ENCODE data around the gene PIGV.

PIGV gene

DNA sequence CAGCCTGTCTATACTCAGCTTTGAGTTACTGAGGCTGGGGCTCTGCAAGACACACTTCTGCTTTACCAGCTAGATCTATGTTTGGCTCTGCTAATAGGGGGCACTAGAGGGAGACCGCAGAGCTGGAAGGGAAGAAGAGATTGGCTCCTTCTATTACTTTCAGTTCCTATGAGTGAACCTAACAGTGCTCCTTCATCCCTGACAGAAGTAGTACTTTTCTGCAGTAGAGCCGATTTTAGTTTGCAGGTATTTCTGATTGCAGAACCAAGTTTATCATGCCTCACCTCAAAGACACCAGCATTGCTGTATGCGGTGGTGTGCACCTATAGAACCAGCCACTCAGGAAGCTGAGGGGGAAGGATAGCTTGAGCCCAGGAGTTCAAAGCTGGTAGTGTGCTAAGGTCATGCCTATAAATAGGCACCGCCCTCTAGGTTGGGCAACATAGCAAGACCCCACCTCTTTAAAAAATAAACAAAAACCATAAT lies 33.1 kb downstream of the PIGV start:
- Histone ChIP-seq H3K4me1 (ENCODE audit: control insufficient read depth, insufficient read depth, low read length) (no peaks in the 10 kb centered on the region), H3K36me3 (ENCODE audit: control insufficient read depth in 2 of 2, insufficient read depth in 1 of 2, low read length in 2 of 2) (no peaks in the 10 kb centered on the region), H3K27ac (ENCODE audit: extremely low read depth, low read depth, low read length) (no peak overlapping the region), H3K9me3 (ENCODE audit: control insufficient read depth, insufficient read depth, low read depth, low read length) (no peaks in the 10 kb centered on the region), H3K4me3 (ENCODE audit: low read depth, low read length) (no peak overlapping the region)
- ChIA-PET CTCF (interaction anchor here (0.6 to 1.8 kb wide), 4 partner anchors 10 to 57 kb away, joined by 3 to 14 read pairs (median 4); no protein-coding TSS in a partner anchor), POLR2A (no interaction called here)
- TF ChIP-seq KLF1 (tag by site-specific recombination; IDR thresholded peaks at IDR 0.05), result peak; percentile 93
- no peak for TF ChIP-seq ZNF560 (tag by site-specific recombination; IDR thresholded peaks at IDR 0.05; ENCODE audit: borderline replicate concordance)

DNA sequence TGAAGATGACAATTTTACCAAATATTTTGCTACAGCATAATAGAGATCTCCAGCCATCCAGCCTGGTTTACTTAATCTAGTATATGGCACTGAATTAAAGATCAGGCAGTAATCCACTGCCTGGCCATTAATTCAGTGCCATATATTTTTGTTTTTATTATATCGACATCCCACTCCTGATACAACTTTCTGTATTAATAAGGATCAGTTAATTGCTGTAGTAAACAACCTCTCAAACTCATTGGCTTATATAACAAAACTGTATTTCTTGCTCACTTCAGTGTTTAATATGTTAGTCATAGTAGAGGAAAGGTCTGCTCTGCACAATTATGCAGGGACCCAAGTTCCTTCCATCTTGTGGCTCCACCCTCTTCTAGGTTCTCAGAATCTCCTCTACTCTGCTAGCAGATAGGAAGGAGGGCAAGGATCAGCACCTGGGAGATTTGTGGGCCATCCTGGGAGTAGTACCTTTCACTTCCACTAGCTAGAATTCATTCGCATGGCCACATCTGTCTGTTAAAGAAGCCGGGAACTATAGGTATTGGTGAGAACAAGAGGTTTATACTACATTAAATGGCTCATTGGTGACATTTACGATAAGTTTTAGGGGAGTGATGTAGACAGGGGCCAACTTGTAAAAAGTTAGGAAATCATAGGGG lies 35.1 kb downstream of the PIGV start:
- ChIA-PET POLR2A (interaction anchor here (0.7 kb wide), 1 partner anchor 1424 kb away, joined by 5 read pairs; no protein-coding TSS in a partner anchor), CTCF (interaction anchor here (1.1 kb wide), 1 partner anchor 13 kb away, joined by 7 read pairs; no protein-coding TSS in a partner anchor)
- H3K9me3 ChIP-seq (ENCODE audit: control insufficient read depth, insufficient read depth, low read depth, low read length), result no peaks in the 10 kb centered on the region
- H3K36me3 ChIP-seq (ENCODE audit: control insufficient read depth in 2 of 2, insufficient read depth in 1 of 2, low read length in 2 of 2), result no peaks in the 10 kb centered on the region
- no peaks in the 10 kb centered on the region for H3K4me1 ChIP-seq (ENCODE audit: control insufficient read depth, insufficient read depth, low read length)
- no peak overlapping the region for H3K4me3 ChIP-seq (ENCODE audit: low read depth, low read length)
- peak; percentile 84 for TF ChIP-seq ZNF707 (tag by site-specific recombination; IDR thresholded peaks at IDR 0.05)
- no peak for TF ChIP-seq FEZF1 (tag by site-specific recombination; IDR thresholded peaks at IDR 0.05)
- TF ChIP-seq MEIS1 (CRISPR knock-in tag; IDR thresholded peaks at IDR 0.05; ENCODE audit: borderline replicate concordance), result no peak
- no peak overlapping the region for H3K27ac ChIP-seq (ENCODE audit: extremely low read depth, low read depth, low read length)

GRCh38 chr1:26824731-26825130 lies 37.0 kb downstream of the PIGV start:
- CTCF ChIA-PET, result no interaction called here
- Histone ChIP-seq H3K27ac (ENCODE audit: extremely low read depth, low read depth, low read length) (no peak overlapping the region), H3K36me3 (ENCODE audit: control insufficient read depth in 2 of 2, insufficient read depth in 1 of 2, low read length in 2 of 2) (peaks cover 0 to 12% of the 10 kb centered on the region in 2 experiments; a peak in 1 of 3 replicates), H3K4me1 (ENCODE audit: control insufficient read depth, insufficient read depth, low read length) (no peaks in the 10 kb centered on the region), H3K4me3 (ENCODE audit: low read depth, low read length) (no peak overlapping the region), H3K9me3 (ENCODE audit: control insufficient read depth, insufficient read depth, low read depth, low read length) (no peaks in the 10 kb centered on the region)
- POLR2A ChIA-PET, result interaction anchor here (1.0 to 1.1 kb wide), 2 partner anchors 40 to 66 kb away, joined by 3 to 5 read pairs; partner anchors contain the start of gene GPN2
- no peak for TF ChIP-seq YY1 (tag by site-specific recombination; IDR thresholded peaks at IDR 0.05)
- TF ChIP-seq ZNF169 (tag by site-specific recombination; IDR thresholded peaks at IDR 0.05), result no peak
- TF ChIP-seq, protein P1, sequence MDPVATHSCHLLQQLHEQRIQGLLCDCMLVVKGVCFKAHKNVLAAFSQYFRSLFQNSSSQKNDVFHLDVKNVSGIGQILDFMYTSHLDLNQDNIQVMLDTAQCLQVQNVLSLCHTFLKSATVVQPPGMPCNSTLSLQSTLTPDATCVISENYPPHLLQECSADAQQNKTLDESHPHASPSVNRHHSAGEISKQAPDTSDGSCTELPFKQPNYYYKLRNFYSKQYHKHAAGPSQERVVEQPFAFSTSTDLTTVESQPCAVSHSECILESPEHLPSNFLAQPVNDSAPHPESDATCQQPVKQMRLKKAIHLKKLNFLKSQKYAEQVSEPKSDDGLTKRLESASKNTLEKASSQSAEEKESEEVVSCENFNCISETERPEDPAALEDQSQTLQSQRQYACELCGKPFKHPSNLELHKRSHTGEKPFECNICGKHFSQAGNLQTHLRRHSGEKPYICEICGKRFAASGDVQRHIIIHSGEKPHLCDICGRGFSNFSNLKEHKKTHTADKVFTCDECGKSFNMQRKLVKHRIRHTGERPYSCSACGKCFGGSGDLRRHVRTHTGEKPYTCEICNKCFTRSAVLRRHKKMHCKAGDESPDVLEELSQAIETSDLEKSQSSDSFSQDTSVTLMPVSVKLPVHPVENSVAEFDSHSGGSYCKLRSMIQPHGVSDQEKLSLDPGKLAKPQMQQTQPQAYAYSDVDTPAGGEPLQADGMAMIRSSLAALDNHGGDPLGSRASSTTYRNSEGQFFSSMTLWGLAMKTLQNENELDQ (tag by site-specific recombination; IDR thresholded peaks at IDR 0.05; ENCODE audit: low read depth), result no peak
- no peak for TF ChIP-seq REST (tag by site-specific recombination; IDR thresholded peaks at IDR 0.05)
- no peak for TF ChIP-seq ZNF146 (tag by site-specific recombination; IDR thresholded peaks at IDR 0.05)
- TF ChIP-seq, protein P2, sequence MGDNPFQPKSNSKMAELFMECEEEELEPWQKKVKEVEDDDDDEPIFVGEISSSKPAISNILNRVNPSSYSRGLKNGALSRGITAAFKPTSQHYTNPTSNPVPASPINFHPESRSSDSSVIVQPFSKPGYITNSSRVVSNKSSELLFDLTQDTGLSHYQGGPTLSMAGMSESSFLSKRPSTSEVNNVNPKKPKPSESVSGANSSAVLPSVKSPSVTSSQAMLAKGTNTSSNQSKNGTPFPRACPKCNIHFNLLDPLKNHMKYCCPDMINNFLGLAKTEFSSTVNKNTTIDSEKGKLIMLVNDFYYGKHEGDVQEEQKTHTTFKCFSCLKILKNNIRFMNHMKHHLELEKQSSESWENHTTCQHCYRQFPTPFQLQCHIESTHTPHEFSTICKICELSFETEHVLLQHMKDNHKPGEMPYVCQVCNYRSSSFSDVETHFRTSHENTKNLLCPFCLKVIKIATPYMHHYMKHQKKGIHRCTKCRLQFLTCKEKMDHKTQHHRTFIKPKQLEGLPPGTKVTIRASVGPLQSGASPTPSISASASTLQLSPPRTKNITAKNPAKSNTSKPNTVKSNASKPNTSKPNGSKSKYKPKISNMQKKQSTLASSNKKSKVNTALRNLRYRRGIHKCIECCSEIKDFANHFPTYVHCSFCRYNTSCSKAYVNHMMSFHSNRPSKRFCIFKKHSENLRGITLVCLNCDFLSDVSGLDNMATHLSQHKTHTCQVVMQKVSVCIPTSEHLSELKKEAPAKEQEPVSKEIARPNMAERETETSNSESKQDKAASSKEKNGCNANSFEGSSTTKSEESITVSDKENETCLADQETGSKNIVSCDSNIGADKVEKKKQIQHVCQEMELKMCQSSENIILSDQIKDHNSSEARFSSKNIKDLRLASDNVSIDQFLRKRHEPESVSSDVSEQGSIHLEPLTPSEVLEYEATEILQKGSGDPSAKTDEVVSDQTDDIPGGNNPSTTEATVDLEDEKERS (tag by site-specific recombination; IDR thresholded peaks at IDR 0.05), result no peak
- no peak for TF ChIP-seq IKZF3 (tag by site-specific recombination; IDR thresholded peaks at IDR 0.05)
- TF ChIP-seq ZNF585B (tag by site-specific recombination; IDR thresholded peaks at IDR 0.05), result no peak
- TF ChIP-seq ZSCAN18 (tag by site-specific recombination; IDR thresholded peaks at IDR 0.05), result no peak
- TF ChIP-seq ZNF843 (tag by site-specific recombination; IDR thresholded peaks at IDR 0.05), result no peak
- TF ChIP-seq MZF1 (tag by site-specific recombination; IDR thresholded peaks at IDR 0.05; ENCODE audit: borderline replicate concordance), result no peak
- no peak for TF ChIP-seq ELK4 (IDR thresholded peaks at IDR 0.05; ENCODE audit: borderline replicate concordance, low read depth, low read length)
- TF ChIP-seq ZNF433 (tag by site-specific recombination; IDR thresholded peaks at IDR 0.05; ENCODE audit: low read depth), result no peak
